ENCODE results near the gene NBAS.

GRCh38 chr2:15583826-15584225, 22.7 kb upstream of the NBAS start:
- no peak for TF ChIP-seq ZSCAN20 (CRISPR knock-in tag; IDR thresholded peaks at IDR 0.05)
- TF ChIP-seq JUNB (IDR thresholded peaks at IDR 0.05), result no peak

All from A549 (cell line).